Testis (tissue), 3 donors: ENCODE data around the gene EIF4G1. TPM values are rescaled to one million over a fixed set of nuclear protein-coding genes. Genes with fewer than 3 reads are reported as not detected.

Experiments used
- DNase-seq: peaks from one replicate; pipeline ENCODE4 v3.0.0-alpha.2; 2019
- H3K27ac ChIP-seq, 2 donors: fragments of 200-600 bp; sonication (generic); one replicate each; pipeline ENCODE4 v1.5.1; 2019
- H3K27me3 ChIP-seq: fragments of 200-600 bp; sonication (generic); one replicate; pipeline ENCODE4 v1.5.1; 2019
- H3K36me3 ChIP-seq: fragments of 200-600 bp; sonication (generic); one replicate; pipeline ENCODE4 v1.5.1; 2017; ENCODE audit warnings: low read depth; ENCODE audit errors: missing control alignments
- H3K4me1 ChIP-seq: fragments of 200-600 bp; sonication (generic); one replicate; pipeline ENCODE4 v1.5.1; 2019
- H3K4me3 ChIP-seq, 2 donors: fragments of 200-600 bp; sonication (generic); one replicate each; pipeline ENCODE4 v1.5.1; 2017 to 2019
- H3K9me3 ChIP-seq: fragments of 200-600 bp; sonication (generic); one replicate; pipeline ENCODE4 v1.5.1; 2017
- CTCF ChIP-seq, 3 experiments: fragments of 450-650 bp in 2 of 3; fragments of 200-600 bp in 1 of 3; sonication (generic) in 1 of 3; IDR thresholded peaks; one replicate each; pipeline ENCODE4 v1.5.1; 2016 to 2019; ENCODE audit warnings: antibody characterized with exemption in 3 of 3, mild to moderate bottlenecking in 2 of 3, moderate library complexity in 1 of 3
- POLR2A ChIP-seq: fragments of 450-650 bp; IDR thresholded peaks from one replicate; pipeline ENCODE4 v1.6.1; 2017; ENCODE audit warnings: antibody characterized with exemption, mild to moderate bottlenecking, moderate library complexity
- WGBS, 2 donors: methylation state at CpG; one replicate each; pipeline ENCODE4 v1.1.5; 2018; 5-methylcytosine and 5-hydroxymethylcytosine counted together
- intact Hi-C: fragments of 100-400 bp; cut with DNase I; formaldehyde crosslinking; loops from one replicate; pipeline ENCODE4 v1.15.1; 2023; ENCODE audit warnings: low total_unique reads
- polyA plus RNA-seq: library from polyadenylated mRNA; stranded (reverse); fragments of 350-450 nt; fragmentation: Illumina TruSeq; extraction: RNeasy Lipid Tissue Mini Kit (QIAGEN cat#74804); gene quantifications from one replicate; pipeline ENCODE4 v1.2.3, GENCODE V29; 2014; ENCODE audit warnings: low read depth, low replicate concordance; ENCODE audit not compliant: insufficient read depth
- total RNA-seq, 2 donors: library from RNA; depleted of rRNA; stranded (reverse); fragments of >200 nt; gene quantifications; one replicate each; pipeline ENCODE4 v1.2.3, GENCODE V29; 2016

Gene EIF4G1
- total and polyA plus RNA-seq, 3 donors from 2014 or later = 255 to 295 (median 295) TPM

- H3K27me3 ChIP-seq = no peaks in the 10 kb centered on the region
- no peak overlapping the region for H3K27ac ChIP-seq
- no peaks in the 10 kb centered on the region for H3K9me3 ChIP-seq
- intact Hi-C loops = no loop called here
- H3K36me3 ChIP-seq = no peaks in the 10 kb centered on the region
- no peak for DNase-seq
- WGBS, 2 donors = 88 to 93% methylated on average over 9 of the region's 9 CpGs
- no peak overlapping the region for H3K4me3 ChIP-seq
- H3K4me1 ChIP-seq = peaks cover 7% of the 10 kb centered on the region
- TF ChIP-seq CTCF (IDR thresholded peaks at IDR 0.05) = no peak
- no peak for TF ChIP-seq POLR2A
Observed at GRCh38 chr3:184307915-184308314, 6.5 kb upstream of the EIF4G1 start.

- WGBS, 2 donors = 61 to 62% methylated on average over 7 of the region's 7 CpGs
Observed at GRCh38 chr3:184308744-184309143, 5.7 kb upstream of the EIF4G1 start.

GRCh38 chr3:184311633-184312032 lies 2.8 kb upstream of the EIF4G1 start:
- Histone ChIP-seq H3K9me3 (no peaks in the 10 kb centered on the region), H3K4me3 (no peak overlapping the region), H3K27me3 (no peaks in the 10 kb centered on the region), H3K4me1 (peaks cover 18% of the 10 kb centered on the region), H3K27ac (no peak overlapping the region), H3K36me3 (no peaks in the 10 kb centered on the region)
- DNase-seq = no peak
- TF ChIP-seq CTCF (IDR thresholded peaks at IDR 0.05) (no peak), POLR2A (no peak)
- intact Hi-C loops = loop anchor here (10.0 kb wide), 1 partner anchor 53 kb away; the partner anchor contains the start of genes CLCN2 and POLR2H

More at GRCh38 chr3:184308744-184309143, 5.7 kb upstream of the EIF4G1 start:
- no peak overlapping the region for H3K4me3 ChIP-seq
- no peaks in the 10 kb centered on the region for H3K36me3 ChIP-seq
- no peaks in the 10 kb centered on the region for H3K9me3 ChIP-seq
- H3K4me1 ChIP-seq = peaks cover 7% of the 10 kb centered on the region
- intact Hi-C loops = no loop called here
- no peak overlapping the region for H3K27ac ChIP-seq
- DNase-seq = no peak
- TF ChIP-seq CTCF (IDR thresholded peaks at IDR 0.05) (no peak), POLR2A (no peak)
- no peaks in the 10 kb centered on the region for H3K27me3 ChIP-seq

GRCh38 chr3:184314700-184315542 lies 515 bp downstream of the EIF4G1 start:
- Histone ChIP-seq H3K36me3 (no peaks in the 10 kb centered on the region), H3K27me3 (no peaks in the 10 kb centered on the region), H3K9me3 (no peaks in the 10 kb centered on the region), H3K4me1 (peaks cover 35% of the 10 kb centered on the region), H3K27ac (peak overlapping the region; percentile 94 to 98), H3K4me3 (peak overlapping the region; percentile 82 to 85)
- TF ChIP-seq CTCF (IDR thresholded peaks at IDR 0.05) (no peak), POLR2A (no peak)
- WGBS, 2 donors = 0% methylated on average over 66 of the region's 89 CpGs; no CpG with 5 or more reads in 1 of the 2 donors
- DNase-seq = peak; percentile 81
- intact Hi-C loops = loop anchor here (10.0 kb wide), 1 partner anchor 50 kb away; the partner anchor contains the start of genes CLCN2 and POLR2H
